Stimulated activated CD4-positive, alpha-beta T cell treated with anti-CD3 and anti-CD28 coated beads, TNF-alpha, amount 100 ng/mL, for 4 hours (primary cell): ENCODE measurements around the gene RTN3.
"Not testable (repeated sequence)": the region's sequence is repeated elsewhere in the genome, so short reads cannot be mapped to it uniquely, and the experiment has no call there.

Experiments
- DNase-seq, 3 experiments: peaks; one replicate each; pipeline ENCODE4 v3.0.0-alpha.2; 2020; ENCODE audit warnings: low read depth in 3 of 3

Gene RTN3

DNA sequence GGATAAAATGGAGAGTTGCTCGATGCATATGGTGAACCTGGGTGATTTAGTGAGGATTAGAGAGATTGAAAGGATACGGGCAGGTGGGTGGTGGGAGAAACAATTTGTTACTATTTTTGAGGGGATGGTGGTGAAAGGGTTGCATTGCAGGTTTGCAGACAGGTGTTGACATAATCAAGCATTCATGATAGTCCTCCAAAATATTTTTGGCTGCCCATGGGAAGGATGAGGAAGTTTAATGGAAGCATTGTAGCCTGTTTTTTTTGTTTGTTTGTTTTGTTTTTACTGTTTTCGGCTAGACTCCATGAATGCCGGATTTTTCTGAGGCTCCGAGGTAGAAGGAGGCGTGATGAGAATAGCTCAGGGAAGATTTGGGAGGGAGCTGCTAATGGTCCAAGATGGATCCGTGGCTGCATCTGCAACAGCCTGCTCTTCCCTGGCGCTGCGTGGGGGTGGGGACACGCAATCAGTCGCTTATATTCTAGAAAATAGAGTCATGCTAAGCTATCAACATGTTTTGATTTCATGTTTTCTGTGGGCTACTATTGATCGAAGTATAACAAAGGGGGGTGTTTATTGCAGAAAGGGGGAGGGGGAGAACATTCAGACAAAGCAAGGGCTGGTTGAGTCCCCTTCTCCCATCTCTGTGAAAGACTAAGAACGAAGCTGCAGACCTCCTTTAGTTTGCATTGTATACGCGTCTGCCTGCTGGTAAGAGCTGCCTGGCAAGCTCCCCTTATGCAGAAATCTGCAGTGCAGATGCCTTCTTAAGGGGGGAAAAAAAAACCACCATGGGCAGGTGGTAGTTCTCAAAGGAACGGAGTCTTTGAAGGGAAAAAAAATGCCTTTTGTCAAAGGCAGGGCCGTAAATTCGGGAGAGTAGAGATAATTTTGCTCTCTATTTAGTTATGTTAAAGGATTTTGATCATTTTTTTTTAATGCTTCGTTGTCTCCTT, 1.0 kb downstream of the RTN3 start:
- DNase-seq: no peak

- DNase-seq: no peak
Observed at GRCh38 chr11:63683133-63683991, 2.1 kb downstream of the RTN3 start.

GRCh38 chr11:63685158-63685721, 3.9 kb downstream of the RTN3 start:
- not testable (repeated sequence) for DNase-seq

DNA sequence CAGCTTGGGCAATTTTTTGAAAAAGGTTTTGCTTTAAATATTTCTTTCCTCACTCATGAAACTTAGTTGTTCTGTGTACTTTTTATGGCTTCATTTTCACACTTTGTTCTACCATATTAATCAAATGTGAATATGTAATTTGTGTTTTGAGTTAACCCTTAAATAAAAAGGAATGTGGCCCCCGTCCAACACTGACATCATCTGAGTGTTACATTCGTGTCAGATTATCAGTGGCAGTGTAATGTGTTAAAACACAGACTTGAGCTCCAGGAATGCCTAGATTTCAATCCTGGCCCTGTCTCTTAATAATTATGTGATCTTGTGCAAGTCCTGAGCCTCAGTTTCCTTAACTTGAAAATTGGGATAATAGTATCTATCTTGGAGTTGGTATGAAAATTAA, 5.6 kb downstream of the RTN3 start:
- no peak for DNase-seq

DNA sequence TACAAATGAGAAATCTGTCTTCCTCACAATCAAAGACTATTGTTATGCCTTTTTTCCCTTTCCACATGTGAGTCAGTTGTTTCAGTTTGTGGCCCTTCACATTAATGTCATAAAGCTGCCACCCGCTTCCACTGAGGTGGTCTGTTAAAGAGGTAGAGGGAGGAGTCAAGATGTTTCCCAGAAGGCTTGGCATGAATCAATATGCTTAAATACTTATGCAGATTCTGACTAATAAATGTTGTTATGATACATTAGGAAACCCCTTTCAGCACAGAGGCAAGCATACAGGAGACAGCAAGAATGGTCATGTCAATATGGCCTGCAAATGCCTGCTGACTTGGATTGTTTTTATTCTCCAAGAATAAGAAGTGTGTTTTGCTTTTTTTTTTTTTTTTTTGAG, 6.5 kb downstream of the RTN3 start:
- DNase-seq: no peak

GRCh38 chr11:63694596-63694995, 13.3 kb downstream of the RTN3 start:
- DNase-seq: no peak

DNA sequence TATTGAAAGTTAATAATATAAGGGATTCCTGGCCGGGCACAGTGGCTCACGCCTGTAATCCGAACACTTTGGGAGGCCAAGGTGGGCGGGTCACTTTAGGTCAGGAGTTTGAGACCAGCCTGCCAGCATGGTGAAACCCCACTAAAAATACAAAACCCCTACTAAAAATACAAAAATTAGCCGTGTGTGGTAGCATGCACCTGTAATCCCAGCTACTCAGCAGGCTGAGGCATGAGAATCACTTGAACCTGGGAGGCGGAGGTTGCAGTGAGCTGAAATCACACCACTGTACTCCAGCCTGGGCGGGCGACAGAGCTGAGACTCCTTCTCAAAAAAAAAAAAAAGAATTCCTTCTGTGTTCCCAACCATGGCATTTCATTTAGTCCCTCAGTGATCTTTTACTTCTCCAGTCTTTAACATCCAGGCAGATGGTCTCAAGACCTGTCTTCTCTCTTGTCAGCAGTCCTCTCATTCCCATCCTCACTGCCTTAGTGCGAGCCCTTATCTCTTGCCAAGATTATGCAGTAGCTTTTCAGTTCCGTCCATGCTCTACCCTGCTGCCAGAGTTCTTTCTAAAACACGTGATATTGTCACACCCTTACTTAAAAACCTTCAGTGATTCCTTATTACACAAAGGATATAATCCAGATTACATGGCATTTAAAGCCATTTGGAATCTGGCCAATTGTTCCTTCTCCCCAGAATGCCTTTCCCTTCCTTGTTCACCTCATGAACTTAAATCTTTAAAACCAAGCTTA, 17.9 kb downstream of the RTN3 start:
- no peak for DNase-seq

DNA sequence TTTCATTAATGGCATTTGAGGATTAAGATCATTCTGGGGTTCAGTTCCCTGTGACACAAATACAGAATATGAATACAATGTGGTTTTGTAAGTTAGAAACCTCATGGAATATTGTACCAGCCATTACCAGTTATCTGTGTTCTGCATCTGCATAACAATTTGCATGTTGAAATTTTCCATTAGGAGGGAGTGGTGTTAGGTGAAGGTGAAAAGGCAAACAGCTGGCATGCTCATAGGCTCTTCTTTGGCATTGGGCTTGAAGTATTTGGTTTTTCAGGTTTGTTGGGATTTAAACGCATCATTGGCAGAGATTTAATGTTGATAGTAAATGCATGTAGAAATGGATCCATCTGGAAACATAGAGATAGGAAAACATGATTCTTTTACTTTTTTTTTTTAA, 18.6 kb downstream of the RTN3 start:
- no peak for DNase-seq

DNA sequence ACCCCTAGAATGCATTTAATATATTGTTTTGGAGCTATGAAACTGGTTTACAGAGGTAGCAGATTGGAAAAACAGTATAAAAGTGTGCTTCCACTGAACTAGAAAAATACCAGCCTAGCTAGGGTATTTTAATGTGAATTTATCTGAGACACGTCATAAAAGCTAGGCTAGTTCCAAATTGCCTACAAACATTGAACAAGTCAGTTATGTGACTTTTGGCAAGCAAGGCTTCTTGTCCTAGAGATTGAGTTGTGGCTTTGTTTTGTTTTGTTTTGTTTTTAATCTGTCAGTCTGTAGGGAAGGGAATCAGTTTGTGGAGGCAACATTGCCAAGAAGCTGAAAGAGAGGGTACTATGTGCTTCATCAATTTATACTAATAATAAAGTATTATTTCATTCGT, 24.2 kb downstream of the RTN3 start:
- no peak for DNase-seq

- DNase-seq: no peak
Observed at GRCh38 chr11:63708764-63709163, 27.5 kb downstream of the RTN3 start.

DNA sequence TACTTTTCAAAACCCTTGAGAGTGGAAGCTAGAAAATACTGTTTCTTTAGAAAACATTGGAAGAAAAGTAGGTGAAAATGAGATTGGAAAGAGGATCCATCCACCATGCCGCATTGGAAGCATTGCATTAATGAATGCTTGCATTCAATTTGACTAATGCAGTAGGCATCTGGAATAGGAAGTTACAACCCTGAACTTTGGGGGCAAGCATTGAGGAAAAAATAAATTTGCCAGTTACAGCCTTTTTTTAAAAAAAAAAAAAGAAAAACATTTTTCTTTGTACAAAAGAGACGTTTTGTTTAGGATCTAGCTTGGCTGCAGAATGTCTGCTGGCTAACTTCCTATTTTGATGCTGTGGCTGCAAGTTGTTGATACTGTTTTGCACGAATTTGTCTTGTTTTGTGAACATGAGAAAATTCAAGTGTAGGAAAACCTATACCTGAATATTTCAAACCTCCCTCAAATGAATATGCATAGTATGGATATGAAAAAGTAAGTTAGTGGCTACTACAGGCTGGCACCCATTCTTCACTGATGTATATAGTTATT, 28.1 kb downstream of the RTN3 start:
- DNase-seq: no peak

DNA sequence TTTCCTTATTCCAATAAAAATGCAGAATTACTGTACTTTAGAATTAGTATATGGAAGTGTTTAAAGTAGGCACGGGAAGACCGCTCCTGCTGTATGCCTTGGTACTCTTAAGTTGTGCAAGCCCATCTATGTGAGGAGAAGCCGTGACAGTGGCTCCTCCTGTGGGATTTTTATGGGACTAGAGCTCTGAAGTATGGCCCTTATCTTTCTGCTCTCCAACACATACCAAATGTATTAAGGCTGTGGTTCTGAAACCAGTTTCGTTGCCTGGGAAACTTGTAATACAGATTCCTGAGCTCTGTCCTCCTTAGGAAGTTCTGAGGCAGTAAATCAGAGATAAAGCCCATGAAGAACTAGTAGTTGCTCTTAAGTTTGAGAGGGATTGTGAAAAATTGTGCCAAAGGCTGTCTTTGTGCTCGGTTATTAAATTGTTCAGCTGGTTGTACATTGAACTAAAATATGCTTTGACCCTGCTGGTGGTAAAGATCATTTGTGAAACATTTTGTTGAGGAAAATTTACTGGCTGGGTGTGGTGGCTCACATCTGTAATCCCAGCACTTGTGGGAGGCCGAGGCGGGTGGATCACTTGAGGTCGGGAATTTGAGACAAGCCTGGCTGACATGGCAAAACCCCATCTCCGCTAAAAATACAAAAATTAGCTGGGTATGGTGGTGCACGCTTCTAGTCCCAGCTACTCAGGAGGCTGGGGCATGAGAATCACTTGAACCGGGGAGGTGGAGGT, 29.3 kb downstream of the RTN3 start:
- no peak for DNase-seq

GRCh38 chr11:63711838-63712237, 30.5 kb downstream of the RTN3 start:
- no peak for DNase-seq

DNA sequence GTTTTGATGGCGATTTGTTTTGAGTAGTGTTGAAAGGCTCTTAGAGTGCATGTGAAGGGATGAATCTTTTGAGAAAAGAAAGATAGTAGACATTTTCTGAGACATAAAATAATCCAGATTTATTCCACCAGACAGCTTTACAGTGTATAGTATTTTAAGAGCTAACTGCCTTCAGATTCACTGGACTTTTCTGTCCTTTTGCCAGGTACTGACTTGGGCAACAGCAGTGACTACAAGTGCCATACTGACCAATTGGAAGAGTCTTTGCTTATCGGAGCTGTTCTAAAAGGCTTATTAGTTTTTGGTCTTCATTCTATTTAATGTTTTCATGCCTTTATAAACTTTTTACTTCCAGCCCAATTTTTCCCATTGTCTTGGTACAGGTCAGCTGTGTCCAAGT, 32.5 kb downstream of the RTN3 start:
- DNase-seq: no peak

GRCh38 chr11:63716046-63716445, 34.7 kb downstream of the RTN3 start:
- DNase-seq: no peak

- no peak for DNase-seq
Observed at GRCh38 chr11:63719001-63719400, 37.7 kb downstream of the RTN3 start.

- no peak for DNase-seq
Observed at GRCh38 chr11:63719987-63720386, 38.7 kb downstream of the RTN3 start.

GRCh38 chr11:63720611-63721010, 39.3 kb downstream of the RTN3 start:
- no peak for DNase-seq

DNA sequence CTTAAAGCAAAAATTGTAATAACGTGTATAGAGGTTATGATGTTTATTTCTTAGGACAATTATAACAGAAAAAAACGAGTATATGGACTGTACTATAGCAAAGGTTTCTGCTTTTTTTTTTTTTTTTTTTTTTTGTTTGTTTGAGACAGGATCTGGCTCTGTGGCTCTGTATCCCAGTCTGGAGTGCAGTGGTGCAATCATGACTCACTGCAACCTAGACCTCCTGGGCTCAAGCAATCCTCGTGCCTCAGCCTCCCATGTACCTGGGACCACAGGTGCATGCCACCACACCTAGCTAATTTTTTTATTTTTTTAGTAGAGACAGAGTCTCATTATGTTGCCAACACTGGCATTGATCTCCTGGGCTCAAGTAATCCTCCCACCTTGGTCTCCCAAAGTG, 48.0 kb downstream of the RTN3 start:
- DNase-seq: no peak

- no peak for DNase-seq
Observed at GRCh38 chr11:63736864-63737263, 55.6 kb downstream of the RTN3 start.

DNA sequence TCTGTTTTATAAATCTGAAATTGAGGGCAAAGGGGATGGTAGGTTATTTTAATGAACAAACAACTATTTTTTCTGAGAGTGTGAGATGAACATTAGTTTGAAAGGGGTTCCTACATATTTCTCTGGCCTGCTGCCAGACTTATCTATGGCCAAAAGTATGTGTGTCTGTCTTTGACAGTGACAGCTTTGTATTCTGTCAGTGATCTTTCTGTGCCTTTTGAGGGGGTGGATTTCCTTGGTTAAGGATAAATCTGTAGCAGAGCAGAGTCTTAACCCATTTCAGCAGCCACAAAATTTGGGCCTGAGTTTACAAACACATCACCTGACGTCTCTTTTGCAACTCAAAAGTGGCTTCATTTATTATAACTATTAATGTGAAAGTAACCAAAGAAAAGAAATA, 56.4 kb downstream of the RTN3 start:
- no peak for DNase-seq
